ENCODE results near the gene MYH11.

The MYH11 gene

GRCh38 chr16:15775209-15775608, 81.6 kb downstream of the MYH11 start:
- DNase-seq, result no peak

DNA sequence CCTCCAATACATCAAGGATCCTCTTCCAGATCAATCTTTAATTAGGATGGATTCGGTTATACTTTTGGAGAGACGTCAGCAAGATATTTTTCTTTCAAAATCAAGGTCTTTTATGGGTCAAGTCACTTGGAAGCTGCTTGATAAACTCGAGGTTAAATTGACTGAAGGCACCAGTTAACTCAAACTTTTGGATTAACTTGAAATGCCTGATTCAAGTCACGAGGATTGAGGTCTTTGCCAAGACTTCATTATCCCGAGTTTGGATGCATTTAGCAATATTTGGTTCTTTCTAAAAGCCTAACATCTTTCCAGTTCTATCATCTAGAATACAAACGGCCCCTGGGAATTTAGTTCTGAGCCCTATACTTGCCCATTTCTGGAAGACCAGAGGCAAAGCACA, 82.9 kb downstream of the MYH11 start:
- DNase-seq, result no peak

DNA sequence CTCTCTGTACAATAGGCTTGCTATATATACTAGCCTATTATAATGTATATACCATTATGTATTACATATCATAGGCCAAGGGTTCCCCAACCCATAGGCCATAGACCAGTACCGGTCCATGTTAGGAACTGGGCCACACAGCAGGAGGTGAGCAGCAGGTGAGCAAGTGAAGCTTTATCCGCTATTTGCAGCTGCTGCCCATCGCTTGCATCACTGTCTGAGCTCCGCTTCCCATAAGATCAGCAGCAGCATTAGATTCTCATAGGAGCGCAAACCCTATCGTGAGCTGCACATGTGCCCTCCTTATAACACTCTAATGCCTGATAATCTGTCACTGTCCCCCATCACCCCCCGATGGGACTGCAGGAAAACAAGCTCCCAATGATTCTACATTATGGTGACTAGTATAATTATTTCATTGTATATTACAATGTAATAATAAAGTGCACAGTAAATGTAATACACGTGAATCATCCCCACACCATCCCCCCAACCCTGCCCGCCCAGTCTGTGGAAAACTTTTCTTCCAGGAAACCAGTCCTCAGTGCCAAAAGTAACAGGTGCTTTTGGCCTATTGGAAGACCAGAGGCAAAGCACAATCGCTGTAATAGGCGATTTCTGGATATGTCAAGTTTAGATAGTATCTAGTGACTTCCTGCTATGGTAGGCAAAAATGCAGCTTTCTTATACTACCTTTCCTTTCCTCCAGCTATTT, 84.1 kb downstream of the MYH11 start:
- DNase-seq, result no peak

- DNase-seq, result no peak
Observed at GRCh38 chr16:15771694-15772093, 85.1 kb downstream of the MYH11 start.

DNA sequence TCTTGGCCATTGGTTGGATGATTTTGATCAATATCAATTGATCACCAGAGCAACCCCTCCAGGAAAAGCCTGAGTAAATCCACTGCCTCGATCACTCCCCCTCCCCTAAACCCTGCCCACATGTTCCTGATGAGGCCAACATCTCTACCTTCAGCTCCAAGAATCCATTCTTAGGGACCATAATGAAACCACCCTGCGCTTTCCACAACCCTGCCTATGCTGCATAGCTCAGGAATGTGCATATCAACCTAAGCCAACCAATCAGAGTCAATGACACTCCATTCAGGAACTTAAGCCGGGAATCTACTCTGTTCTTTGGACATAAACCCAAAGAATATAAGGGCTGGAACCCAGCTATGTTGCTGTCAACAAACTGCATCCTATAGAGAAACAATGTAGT, 86.3 kb downstream of the MYH11 start:
- DNase-seq, result no peak

- DNase-seq, result no peak
Observed at GRCh38 chr16:15770107-15770506, 86.7 kb downstream of the MYH11 start.

- DNase-seq, result no peak
Observed at GRCh38 chr16:15769239-15769638, 87.6 kb downstream of the MYH11 start.

GRCh38 chr16:15768201-15768600, 88.6 kb downstream of the MYH11 start:
- no peak for DNase-seq

GRCh38 chr16:15766918-15767317, 89.9 kb downstream of the MYH11 start:
- DNase-seq, result no peak

DNA sequence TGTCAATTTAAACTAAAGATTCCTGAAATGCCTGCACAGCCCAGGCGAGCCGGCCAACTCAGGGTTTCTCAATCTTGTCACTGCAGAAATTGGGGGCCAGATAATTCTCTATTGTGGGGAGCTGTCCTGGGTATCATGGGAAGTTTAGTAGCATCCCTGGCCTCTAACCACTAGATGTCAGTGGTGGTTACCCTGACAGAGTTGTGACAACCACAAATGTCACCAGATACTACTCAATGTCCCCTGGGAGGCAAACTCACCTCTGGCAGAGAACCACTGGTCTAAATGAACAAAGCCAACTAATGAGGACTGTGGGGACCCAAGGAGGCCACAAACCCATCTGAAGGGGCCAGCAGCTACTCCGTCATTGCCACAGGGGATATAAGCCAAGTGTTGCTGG, 90.9 kb downstream of the MYH11 start:
- no peak for DNase-seq

DNA sequence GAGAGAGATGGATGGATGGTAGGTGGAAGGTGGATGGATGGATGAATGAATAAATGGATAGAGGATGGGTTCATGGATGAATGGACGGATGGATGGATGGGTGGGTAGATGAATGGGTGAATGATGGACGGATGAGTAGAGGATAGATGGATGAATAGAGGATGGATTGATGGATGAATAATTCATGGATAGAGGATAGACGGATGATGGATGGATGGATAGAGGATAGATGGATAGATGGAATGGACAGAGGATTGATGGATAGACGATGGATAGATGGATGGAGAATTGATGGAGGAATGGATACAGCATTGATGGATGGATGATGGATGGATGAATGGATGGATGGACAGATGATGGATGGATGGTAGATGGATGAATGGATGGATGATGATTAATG, 91.7 kb downstream of the MYH11 start:
- no peak for DNase-seq

DNA sequence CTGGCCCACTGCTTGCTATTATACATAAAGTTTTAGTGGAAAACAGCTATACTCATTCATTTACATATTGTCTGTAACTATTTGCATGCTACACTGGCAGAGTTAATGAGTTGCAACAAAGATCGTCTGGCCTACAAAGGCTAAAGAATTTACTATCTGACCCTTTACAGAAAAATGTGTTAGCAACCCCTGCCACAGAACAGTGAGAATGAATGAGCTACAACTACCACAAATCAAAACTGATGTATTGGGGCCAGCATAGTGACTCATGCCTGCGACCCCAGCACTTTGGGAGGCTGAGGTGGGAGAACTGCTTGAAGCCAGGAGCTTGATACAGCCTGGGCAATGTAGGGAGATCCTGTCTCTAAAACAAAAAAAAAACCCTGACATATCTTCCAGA, 92.7 kb downstream of the MYH11 start:
- no peak for DNase-seq

GRCh38 chr16:15760129-15760528, 96.7 kb downstream of the MYH11 start:
- DNase-seq, result no peak

DNA sequence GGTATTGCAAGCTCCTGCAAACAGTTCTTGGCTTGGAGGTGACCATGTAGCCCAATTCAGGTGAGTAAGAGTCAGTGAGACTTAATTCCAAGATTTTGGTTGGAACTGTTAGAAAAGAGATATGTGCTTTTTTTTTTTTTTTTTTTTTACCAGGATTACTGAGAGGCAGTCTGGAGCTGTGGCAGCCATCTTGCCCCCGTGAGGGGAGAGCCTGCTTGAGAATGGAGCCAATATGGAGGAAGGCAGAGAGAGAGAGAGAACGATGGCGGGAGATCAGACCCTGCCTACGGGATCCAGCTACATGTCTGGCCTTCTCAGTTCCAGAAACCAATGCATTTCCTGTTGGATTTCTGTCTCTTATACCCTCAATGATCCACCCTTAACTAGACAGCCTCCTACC, 97.8 kb downstream of the MYH11 start:
- no peak for DNase-seq

GRCh38 chr16:15757630-15758251, 99.1 kb downstream of the MYH11 start:
- no peak for DNase-seq

DNA sequence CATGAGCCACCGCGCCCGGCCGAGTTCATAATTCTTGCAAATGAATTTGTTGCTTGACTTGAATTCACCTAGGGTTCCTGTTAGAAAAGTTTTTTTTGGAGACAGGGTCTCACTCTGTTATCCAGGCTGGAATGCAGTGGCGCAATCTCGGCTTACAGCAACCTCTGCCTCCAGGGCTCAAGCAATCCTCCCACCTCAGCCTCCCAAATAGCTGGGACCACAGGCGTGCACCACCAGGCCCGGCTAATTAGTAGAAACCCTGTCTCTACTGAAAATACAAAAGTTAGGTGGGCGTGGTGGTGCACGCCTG, 99.8 kb downstream of the MYH11 start:
- DNase-seq, result no peak

GRCh38 chr16:15754821-15755534, 101.8 kb downstream of the MYH11 start:
- DNase-seq, result no peak

- DNase-seq, result no peak
Observed at GRCh38 chr16:15752717-15753488, 103.9 kb downstream of the MYH11 start.

DNA sequence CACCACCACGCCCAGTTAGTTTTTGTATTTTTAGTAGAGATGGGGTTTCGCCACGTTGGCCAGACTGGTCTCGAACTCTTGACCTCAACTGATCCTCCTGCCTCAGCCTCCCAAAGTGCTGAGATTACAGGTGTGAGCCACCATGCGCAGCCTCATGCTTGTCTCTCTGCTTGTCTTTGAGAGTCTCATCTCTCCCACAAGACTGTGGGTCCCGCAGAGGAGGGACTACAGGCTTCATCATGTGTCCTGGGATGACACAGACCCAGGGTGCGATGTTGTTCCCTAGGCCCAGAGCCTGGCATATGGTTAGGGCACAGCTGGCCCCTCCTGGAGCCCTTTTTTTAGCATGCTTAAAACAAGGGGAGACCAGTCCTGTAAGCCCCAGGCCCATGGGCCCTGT, 104.9 kb downstream of the MYH11 start:
- DNase-seq, result no peak

GRCh38 chr16:15749985-15750384, 106.8 kb downstream of the MYH11 start:
- no peak for DNase-seq

- no peak for DNase-seq
Observed at GRCh38 chr16:15749371-15749770, 107.5 kb downstream of the MYH11 start.

GRCh38 chr16:15748654-15749053, 108.2 kb downstream of the MYH11 start:
- no peak for DNase-seq

- DNase-seq, result no peak
Observed at GRCh38 chr16:15747937-15748336, 108.9 kb downstream of the MYH11 start.

GRCh38 chr16:15746332-15746731, 110.5 kb downstream of the MYH11 start:
- no peak for DNase-seq
